GM19351 (cell line): ENCODE results near the gene ERICH6B.

Experiments used
- ATAC-seq: cut with Tn5 transposase; IDR thresholded peaks from one replicate; pipeline ENCODE4 v1.9.1; 2021; ENCODE audit warnings: mild to moderate bottlenecking, moderate library complexity; ENCODE audit not compliant: unreplicated experiment

The ERICH6B gene

GRCh38 chr13:45545686-45546409, 69.7 kb downstream of the ERICH6B start:
- no peak for ATAC-seq

GRCh38 chr13:45544520-45544919, 71.0 kb downstream of the ERICH6B start:
- ATAC-seq: no peak

GRCh38 chr13:45542878-45543277, 72.7 kb downstream of the ERICH6B start:
- no peak for ATAC-seq

- ATAC-seq: no peak
Observed at GRCh38 chr13:45542391-45542790, 73.1 kb downstream of the ERICH6B start.

- ATAC-seq: no peak
Observed at GRCh38 chr13:45541806-45542205, 73.7 kb downstream of the ERICH6B start.

- ATAC-seq: no peak
Observed at GRCh38 chr13:45540864-45541263, 74.7 kb downstream of the ERICH6B start.

- ATAC-seq: no peak
Observed at GRCh38 chr13:45540195-45540594, 75.3 kb downstream of the ERICH6B start.

GRCh38 chr13:45538382-45538781, 77.2 kb downstream of the ERICH6B start:
- no peak for ATAC-seq

GRCh38 chr13:45537516-45537915, 78.0 kb downstream of the ERICH6B start:
- ATAC-seq: no peak

GRCh38 chr13:45536224-45536623, 79.3 kb downstream of the ERICH6B start:
- no peak for ATAC-seq

GRCh38 chr13:45534604-45535003, 80.9 kb downstream of the ERICH6B start:
- ATAC-seq: no peak

- ATAC-seq: no peak
Observed at GRCh38 chr13:45529758-45530157, 85.8 kb downstream of the ERICH6B start.

GRCh38 chr13:45527699-45528462, 87.7 kb downstream of the ERICH6B start:
- no peak for ATAC-seq

- no peak for ATAC-seq
Observed at GRCh38 chr13:45522571-45522970, 93.0 kb downstream of the ERICH6B start.

- ATAC-seq: no peak
Observed at GRCh38 chr13:45521297-45521696, 94.2 kb downstream of the ERICH6B start.

GRCh38 chr13:45519493-45519892, 96.0 kb downstream of the ERICH6B start:
- no peak for ATAC-seq

GRCh38 chr13:45518525-45519245, 96.9 kb downstream of the ERICH6B start:
- ATAC-seq: no peak

GRCh38 chr13:45516757-45517156, 98.8 kb downstream of the ERICH6B start:
- no peak for ATAC-seq

GRCh38 chr13:45512098-45512496, 103.4 kb downstream of the ERICH6B start:
- ATAC-seq: no peak

GRCh38 chr13:45511310-45512097, 104.0 kb downstream of the ERICH6B start:
- no peak for ATAC-seq

GRCh38 chr13:45510672-45511071, 104.9 kb downstream of the ERICH6B start:
- ATAC-seq: no peak
